Measurements from ENCODE around the gene MON2. TPM values are rescaled to one million over a fixed set of nuclear protein-coding genes. Genes with fewer than 3 reads are reported as not detected.
"Not testable (repeated sequence)": the region's sequence is repeated elsewhere in the genome, so short reads cannot be mapped to it uniquely, and the experiment has no call there.

Gene MON2
- total RNA-seq, 1 donor from 2014 or later, result 39.7 TPM

DNA sequence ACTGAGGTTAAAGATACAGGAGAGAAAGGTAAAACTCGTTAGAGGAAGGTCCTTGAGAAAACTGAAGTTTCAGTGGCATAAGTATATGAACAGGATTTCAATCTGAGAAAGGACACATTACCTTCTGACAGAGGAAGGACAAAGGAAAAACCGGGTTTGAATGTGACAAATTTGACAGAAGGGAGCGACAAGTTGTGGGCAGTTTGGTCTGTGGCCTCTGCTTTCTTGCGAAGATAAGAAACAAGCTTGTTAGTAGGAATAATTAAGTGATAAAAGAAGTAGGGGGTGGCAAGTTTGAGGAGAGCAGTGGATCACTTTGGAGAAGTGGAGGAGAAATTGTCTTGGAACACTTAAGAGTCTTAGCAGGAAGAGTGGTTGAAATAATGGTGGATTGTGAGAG is 5.1 kb downstream of the MON2 start:
- no peak for DNase-seq

DNA sequence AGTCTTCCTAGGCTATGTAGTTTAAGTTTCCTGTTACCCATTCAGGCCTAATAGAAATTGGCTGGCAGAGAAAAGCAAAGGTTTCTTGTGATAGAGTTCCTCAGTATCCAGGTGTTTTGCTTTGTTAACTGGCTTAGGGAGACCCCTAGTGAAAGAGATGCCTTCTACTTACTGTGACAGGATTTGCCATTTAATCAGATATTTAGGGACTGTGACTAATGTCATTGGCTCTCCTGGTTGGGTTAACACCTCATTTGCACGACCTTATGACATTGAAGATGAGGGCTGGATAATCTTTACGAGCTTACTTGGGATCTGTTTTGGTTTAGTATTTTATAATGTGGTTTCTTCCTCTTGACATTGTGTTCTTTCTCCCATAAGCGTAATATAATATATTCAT is 5.8 kb downstream of the MON2 start:
- no peak for DNase-seq

DNA sequence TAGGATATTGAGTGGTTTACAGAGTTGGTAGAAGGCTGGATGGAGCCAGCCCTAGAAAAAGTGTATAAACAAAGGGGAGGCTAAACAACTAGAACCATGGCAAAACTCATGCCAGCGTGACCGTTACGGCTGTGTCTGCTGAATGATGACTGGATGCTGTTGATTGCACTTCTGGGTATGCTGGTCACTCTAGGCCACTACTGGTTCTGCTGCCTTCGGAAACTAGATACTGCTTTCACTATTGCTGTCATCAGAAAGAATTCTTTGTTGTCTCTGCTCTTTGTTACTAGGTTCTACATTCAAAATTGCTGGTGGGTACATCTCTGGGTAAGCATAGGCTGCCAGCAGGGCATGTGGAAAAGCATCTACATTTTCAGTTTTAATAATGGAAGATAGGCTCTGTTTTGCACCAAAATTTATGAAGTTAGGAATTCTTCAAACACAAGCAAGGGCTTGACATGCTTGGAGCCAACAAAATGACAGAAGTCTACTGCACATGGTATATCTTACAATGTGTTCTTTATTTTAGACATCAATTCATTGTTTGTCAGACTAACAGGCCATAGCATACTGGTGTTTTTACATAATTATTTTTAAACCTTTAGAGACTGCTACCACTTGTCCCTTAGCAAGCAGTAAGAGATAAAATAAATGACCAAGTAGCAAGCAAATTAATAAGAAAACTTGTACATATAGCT is 15.4 kb downstream of the MON2 start:
- no peak for DNase-seq

DNA sequence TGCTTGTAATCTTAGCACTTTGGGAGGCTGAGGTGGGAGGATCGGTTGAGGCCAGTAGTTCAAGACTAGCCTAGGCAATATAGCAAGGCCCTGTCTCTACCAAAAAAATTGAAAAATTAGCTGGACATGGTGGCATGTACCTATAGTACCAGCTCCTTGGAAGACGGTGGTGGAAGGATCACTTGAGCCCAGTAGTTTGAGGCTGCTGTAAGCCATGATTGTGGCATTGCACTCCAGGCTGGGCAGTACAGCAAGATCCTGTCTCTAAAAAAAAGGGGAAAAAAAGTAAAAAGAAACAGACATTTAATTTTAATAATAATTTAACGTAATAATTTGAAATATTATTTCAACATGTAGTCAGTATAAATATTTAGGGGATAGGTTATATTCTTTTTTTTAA is 16.1 kb downstream of the MON2 start:
- no peak for DNase-seq

DNA sequence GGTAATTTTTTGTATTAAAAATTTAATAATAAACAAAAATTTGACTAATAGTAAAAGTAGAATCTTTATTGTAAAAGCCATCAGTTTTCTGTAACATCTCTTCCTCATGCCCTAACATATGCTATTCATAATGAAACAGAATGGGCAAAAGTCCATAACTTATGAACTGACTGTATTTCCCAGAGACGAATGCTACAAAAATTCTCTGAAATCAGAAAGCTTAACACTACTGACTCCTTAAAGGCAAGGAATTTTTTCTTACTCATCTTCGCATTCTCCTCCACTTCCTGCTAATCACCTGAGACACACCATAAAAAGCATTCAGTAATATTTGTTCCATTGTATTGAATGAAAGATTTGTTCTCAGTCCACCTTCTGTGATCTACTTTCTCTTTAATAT is 17.6 kb downstream of the MON2 start:
- no peak for DNase-seq

DNA sequence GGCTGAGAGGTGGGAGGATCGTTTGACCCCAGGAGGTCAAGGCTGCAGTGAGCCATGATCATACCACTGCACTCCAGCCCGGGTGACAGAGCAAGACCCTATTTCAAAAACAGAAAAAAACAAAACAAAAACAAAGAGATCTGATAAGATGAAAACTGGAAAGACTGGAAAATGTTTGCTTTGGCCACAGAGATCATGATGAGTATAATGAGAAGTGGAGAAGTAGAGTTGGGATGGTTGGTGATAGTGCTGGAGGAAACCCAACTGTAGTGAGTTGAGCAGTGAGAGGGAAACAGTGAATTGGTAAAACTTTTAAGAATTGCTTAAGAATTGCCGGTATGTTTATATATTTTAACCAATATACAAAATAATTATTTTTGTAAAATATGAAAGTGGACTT is 39.2 kb downstream of the MON2 start:
- no peak for DNase-seq

DNA sequence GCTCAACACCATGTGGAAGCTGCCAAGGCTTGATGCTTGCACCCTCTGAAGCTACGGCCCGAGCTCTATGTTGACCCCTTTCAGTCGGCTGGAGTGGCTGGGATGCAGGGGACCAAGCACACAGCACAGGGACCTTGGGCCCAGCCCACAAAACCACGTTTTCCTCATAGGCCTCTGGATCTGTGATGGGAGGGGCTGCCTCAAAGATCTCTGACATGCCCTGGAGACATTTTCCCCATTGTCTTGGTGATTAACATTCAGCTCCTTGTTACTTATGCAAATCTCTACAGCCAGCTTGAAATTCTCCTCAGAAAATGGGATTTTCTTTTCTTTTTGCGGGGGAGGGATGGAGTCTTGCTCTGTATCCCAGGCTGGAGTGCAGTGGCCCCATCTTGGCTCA is 46.3 kb downstream of the MON2 start:
- no peak for DNase-seq

DNA sequence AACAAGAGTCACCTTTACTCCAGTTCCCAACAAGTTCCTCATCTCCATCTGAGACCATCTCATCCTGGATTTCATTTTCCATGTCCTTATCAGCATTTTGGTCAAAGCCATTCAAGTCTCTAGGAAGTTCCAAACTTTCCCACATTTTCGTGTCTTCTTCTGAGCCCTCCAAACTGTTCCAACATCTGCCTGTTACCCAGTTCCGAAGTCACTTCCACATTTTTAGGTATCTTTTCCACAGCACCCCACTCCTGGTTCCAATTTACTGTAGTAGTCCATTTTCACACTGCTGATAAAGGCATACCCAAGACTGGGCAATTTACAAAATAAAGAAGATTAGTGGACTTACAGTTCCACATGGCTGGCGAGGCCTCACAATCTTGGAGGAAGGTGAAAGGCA is 47.5 kb downstream of the MON2 start:
- DNase-seq, result not testable (repeated sequence)

DNA sequence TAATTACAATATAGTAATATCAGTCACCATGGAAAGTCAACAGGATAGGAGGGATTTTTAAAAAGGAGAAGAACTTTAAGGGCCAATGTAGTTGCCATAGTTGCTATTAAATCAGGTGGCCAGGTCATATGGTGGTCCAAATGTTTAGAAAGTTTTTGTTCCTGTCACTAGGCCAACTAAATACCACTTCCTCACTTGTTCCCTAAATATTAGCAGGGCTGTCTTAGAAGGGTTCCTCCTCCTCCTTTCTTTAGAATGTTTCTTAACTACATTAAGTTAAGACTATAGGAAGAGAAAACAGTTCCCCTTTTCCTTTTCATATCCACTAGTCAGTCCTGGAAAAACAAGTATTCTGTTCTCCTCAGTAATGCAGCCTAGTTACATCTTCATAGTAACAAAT is 50.3 kb downstream of the MON2 start:
- no peak for DNase-seq

DNA sequence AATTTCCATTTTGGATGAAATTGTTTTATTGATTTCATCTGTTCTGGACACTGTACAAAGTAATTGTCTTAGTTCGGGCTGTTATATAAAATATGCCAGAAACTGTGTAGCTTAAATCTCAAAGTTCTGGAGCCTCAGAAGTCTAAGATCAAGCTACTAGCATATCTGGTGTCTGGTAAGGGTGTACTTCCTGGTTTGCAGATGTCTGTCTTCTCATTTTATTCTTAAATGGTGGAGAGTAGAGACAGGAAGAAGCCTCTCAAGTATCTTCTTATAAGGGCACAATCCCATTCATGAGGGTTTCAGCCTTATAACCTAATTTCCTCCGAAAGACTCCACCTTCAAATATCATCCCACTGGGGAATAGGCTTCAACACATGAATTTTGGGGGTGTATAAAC is 51.3 kb downstream of the MON2 start:
- DNase-seq, result no peak

DNA sequence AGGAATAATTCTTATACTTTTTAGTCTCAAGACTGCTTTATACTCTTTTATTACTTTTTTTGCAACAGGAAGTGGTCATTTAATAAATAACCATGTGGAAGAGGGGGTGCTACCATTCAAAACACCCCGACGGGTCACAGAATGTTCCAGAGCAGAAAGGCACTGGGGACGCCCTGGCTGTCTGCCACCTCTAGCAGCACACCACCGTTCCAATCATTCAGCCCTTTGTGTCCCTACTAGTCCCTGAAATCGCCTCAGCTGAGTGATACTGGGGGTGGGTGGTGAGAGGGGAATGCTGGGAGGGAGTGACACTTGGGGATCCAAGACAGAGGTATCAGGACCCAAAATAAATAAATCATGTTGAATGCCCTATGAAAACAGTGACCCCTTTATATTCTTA is 52.4 kb downstream of the MON2 start:
- DNase-seq, result no peak

DNA sequence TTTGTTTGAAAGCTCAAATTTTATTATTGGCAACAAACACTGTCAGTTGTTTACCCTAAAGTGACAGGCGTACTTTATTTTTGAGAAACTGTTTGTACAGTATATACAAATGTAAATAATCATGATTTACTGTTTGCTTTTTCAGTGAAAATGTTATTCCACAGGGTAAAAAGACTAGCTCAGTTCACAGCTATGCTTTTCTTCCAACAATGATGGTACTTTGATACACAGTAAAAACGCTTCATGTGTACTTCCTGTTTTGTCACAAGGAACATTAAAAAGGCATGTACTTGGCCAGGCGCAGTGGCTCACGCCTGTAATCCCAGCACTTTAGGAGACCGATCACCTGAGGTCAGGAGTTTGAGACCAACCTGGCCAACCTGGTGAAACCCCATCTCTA is 53.7 kb downstream of the MON2 start:
- DNase-seq, result no peak

DNA sequence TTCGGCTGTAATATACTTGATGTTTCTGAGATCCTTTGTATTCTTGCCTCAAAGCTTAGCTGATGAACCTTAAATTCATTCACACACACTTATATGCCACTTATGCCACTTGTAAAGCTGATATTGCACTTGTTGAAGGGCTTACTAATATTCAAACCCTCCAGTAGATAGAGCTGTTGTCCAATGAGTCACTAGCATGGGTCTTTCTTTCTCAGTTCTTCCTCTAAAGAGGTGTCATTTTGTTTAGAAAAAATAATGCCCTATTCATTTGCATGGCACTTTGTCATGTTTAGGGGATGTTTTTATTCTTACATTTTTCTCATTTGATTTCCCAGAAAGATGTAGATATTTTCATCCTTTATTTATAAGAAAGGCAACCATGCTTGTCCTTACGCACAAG is 56.4 kb downstream of the MON2 start:
- DNase-seq, result peak; percentile 4

DNA sequence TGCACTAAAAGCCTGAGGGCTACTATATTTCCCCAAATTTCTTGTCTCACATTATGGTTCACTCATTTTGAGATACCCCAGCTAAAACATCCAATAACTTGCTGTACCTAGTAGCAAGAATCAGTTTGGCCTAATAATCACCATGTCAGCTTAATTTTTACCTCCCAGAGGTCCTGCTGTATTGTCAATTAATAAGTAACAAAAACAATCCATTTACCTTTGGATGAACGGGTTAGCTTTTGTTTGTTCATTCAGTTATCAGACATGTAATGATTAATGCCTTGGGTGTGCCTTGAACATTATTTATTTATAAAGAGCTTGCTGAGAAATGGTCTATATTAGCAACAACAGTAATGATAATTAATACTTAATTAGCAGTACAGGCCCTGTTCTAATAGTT is 57.0 kb downstream of the MON2 start:
- no peak for DNase-seq

DNA sequence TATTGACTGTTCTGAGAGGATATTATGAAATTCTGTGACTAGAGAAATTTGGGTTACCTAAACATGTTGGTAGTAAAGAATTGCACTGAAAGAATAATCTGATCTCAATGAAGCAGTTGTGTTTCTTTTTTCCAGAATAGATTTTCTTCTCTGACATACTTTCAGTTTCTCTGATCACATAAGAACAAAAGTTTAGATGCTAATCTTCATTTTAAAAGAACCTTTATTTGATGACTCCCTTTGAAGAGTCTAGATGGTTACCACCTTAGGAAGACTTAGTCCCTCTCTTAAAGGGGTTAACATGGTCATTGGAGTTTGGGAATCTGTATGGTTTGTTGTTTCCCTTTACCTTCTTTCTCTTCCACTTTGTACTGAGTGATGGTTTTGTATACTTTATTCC is 58.6 kb downstream of the MON2 start:
- no peak for DNase-seq

DNA sequence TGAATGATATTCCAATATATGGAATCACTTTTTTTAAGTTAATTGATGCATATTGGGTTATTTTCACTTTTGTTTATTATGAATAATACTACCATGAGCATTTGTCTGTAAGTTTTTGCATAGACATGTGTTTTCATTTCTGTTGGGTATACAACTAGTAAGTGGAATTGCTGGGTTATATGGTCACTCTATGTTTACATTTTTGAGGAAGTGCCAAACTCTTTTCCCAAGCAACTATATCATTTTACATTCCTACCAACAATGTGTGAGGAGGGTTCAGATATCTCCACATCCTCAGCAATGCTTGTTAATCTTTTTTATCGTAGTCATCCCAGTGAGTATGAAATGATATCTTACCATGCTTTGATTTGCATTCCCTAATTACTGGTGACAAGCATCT is 64.0 kb downstream of the MON2 start:
- no peak for DNase-seq

DNA sequence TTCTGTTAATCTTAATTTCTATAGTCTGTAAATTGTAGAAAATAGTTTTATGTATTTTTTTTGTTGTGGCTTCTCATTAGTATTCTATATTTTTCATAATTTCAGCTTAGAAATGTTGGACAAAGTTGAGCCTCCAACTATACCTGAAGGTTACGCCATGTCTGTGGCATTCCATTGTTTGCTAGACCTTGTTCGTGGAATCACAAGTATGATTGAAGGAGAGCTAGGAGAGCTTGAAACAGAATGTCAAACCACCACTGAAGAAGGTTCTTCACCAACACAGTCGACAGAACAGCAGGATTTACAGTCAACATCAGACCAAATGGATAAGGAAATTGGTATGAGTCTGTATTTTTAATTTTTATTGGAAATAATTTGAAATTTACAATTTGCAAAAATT is 65.7 kb downstream of the MON2 start:
- no peak for DNase-seq

DNA sequence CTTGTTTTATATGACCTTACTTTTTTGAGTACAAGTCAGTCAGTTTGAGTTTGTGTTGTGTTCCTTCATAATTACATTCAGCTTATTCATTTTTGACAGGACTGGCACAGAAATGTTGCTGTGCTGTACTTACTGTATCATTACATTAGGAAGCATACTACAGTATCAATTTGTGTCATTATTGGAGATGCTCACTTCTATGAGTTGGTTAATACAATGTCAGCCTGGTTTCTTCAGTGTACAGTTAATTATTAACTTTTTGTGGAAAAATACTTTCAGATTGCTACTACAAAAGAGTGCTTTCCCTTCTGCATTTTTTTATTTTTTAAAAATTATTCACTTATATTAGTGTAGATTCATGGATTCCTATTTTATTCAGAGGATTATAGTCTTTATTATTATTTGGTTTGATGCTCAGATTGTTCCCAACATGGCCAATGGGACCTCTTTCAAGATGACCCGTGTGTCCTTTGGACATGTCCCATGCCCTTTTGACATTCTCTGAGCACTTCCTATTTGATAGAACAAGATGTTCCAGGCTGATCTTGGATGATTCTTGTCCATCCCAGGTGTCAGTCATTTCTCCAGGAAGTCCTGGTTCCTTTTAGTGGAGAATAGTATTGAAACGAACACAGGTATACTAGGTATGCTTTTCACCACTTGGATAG is 66.6 kb downstream of the MON2 start:
- DNase-seq, result no peak

DNA sequence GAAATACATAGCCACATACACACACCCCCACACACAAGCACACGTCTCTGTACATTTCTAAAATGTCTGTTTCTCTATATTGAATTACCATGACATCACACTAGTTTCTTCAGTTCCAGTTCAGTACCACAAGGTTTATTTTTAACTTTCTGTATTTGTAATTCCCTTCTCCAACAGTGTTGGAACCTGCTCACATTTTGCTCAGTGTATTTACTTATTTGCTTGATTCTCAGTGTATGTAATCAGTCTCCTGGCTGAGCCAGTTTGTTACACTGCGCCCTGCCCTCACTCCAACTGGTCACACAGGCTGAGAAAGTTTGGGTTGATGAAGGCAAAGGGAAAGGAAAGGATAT is 67.1 kb downstream of the MON2 start:
- DNase-seq, result no peak

DNA sequence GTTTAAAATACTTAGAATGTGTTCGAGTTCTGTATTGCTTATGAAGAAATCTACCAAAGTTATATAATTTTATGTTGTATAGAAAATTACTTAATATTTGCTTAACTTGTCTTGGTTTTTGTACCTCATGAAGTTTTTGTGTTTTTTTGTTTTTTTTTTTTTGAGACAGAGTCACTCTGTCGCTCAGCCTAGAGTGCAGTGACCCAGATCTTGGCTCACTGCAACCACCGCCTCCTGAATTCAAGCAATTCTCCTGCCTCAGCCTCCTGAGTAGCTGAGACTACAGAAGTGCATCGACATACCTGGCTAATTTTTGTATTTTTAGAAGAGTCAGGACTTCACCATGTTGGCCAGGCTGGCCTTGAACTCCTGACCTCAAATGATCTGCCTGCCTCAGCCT is 69.9 kb downstream of the MON2 start:
- no peak for DNase-seq

DNA sequence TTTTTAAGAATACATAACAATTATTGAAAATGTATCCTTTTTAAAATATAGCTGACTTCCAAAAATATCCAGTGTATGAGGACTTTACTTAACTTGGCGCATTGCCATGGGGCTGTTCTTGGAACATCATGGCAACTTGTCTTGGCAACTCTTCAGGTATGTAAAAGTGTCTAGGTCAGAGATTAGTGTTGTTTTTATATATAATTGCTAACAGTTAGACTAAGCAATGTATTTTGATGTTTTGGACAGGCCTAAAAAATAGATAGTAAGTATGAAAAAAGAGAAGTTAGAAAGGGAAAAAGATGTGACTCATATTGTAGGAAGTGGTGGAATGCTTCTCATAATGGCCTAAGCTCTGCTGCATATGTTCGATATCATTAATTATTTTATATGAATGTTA is 70.9 kb downstream of the MON2 start:
- peak; percentile 71 for DNase-seq

DNA sequence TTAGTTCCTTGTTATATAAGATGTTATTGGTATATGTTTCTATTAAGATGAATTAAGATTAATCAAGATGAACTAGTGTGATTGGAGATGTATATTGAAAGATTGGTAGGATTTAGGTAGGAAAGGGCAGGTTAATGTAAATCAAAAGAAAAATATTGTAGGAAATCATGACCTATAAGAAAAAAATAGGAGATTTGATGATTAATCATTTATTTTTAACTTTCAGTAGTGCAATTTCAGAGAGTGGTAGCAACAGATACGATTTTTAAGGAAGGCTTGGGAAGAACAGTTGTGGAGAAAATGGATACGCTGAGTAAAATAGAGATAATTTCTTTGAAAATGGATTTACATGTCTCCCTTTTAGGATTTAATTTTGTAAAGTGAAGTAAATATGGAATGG is 73.7 kb downstream of the MON2 start:
- DNase-seq, result no peak

DNA sequence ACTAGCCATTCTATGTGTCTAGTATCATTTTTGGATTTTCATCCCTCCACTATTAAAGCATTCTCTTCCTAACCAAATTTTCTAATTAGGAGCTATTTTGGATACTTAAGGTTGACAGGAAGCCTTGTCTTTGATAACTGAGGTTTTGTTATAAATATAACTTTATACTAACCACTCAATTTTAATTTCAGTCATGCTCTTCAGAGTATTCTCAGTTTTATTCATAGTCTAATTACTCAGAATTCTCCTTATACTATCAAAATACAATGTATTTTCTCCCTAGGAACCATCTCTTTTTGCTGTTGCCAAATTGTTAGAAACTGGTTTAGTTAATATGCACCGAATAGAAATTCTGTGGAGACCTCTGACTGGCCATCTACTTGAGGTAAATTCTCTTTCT is 76.2 kb downstream of the MON2 start:
- no peak for DNase-seq

DNA sequence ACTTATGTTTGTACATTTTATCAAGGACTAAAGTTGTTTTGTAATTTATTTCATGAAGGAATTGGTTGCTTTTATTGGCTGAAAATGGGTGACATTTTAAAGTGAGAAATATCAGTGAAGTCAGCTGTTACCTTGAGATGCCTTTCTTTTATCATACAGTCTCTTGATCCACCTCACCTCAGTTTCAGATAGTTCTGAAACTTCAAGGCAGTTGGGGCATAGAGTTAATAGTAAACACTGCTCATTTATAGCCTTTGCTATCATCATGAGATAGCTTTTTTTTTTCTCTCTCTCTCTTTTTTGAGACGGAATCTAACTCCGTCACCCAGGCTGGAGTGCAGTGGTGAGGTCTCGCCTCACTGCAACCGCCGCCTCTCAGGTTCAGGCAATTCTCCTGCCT is 76.7 kb downstream of the MON2 start:
- no peak for DNase-seq

DNA sequence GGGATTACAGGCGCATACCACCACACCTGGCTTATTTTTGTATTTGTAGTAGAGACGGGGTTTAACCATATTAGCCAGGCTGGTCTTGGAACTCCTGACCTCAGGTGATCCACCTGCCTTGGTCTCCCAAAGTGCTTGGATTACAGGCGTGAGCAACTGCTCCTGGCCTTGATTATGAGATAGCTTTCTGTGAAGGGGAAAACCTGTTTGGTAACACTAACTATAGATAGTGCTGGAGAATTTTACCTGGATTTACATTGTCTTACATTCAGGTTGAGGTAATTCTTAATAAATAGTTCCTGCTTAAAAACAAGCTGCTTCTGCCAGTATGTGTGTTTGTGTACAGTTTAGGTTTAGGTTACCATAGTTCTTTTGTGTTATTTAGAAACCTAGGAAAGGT is 77.1 kb downstream of the MON2 start:
- DNase-seq, result no peak

Data from dermis blood vessel endothelial cell (primary cell).